NCI-H774 (cell line): ENCODE measurements around the gene CRHR2.

Experiments used
- DNase-seq: peaks from one replicate; lab custom pipeline; 2025; lab: John Stamatoyannopoulos, UW

Gene CRHR2

DNA sequence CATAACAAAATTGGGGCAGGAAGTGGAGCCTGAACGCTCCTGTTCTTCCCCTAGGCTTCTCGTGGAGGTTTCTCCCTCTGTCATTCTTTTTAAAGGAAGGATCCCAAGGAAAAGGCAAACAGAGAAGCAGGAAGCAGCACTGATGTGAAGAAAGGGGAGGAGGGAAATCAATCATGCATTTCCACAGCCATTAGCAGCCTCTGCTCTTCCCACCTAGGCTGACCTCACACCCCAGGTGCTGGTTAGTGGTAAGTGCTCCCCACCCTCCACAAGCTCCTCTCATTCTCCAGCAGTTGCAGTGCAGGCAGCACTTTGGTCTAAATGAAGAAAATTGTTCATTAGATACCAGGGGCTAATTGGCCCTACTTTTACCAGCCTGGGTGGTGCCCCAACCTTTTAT, 2.6 kb downstream of the CRHR2 start:
- no peak for DNase-seq

DNA sequence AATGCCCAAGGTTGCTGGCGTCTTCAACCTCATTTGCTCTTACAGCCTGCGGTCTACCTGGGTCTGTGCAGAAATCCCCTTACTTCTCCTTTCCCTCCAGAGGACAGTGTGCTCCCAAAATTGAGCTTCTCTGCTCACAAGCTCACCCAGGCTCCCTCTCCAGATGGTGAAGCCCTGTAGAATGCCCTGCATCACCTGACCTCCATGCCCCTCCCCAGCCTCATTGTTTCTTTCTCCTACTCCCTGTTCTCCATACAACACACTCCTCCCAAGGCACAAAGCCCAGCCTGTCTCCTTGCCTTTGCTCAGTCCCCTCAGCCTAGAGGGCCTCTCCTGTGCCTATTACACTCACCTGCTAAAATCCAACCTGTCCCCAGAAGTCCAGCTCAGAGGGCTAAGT, 3.5 kb downstream of the CRHR2 start:
- DNase-seq = no peak

DNA sequence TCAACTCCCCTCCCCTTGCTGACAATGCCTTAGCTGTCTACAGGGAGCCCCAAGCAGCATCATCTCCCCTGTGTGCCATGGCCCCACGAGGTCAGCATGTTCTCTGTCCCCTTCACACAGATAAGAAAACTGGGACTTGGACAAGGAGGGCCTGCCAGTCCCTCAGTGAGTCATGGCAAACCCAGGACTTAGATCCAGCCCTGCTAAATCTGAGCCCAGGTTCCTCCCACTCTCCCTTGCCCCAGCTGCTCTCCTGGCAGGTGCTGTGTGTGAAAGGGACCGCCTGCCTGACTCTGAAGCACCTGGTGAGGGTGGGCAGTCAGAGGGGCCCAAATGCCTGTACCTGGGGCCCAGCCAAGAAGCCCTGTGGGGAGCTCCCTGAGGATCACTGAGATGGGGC, 7.4 kb downstream of the CRHR2 start:
- no peak for DNase-seq

DNA sequence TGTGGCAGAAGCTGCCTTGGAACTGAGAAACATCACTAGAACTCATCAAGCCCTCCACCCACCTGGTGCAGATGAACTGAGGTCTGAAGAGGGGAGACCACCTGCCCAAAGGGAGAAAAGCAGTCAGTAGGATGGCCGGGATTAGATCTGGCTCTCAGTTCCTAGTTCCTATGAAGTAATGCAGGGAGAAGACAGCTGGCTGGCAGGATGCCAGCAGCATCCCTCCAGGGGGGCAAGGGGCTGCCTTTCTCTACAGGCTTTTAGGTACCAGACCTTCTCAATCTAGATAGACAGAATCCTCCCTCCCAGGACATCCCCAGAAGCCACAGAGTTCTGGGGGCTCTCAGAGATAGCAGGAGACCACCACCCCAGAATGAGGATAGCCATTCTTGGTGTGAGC, 7.8 kb downstream of the CRHR2 start:
- DNase-seq = no peak

DNA sequence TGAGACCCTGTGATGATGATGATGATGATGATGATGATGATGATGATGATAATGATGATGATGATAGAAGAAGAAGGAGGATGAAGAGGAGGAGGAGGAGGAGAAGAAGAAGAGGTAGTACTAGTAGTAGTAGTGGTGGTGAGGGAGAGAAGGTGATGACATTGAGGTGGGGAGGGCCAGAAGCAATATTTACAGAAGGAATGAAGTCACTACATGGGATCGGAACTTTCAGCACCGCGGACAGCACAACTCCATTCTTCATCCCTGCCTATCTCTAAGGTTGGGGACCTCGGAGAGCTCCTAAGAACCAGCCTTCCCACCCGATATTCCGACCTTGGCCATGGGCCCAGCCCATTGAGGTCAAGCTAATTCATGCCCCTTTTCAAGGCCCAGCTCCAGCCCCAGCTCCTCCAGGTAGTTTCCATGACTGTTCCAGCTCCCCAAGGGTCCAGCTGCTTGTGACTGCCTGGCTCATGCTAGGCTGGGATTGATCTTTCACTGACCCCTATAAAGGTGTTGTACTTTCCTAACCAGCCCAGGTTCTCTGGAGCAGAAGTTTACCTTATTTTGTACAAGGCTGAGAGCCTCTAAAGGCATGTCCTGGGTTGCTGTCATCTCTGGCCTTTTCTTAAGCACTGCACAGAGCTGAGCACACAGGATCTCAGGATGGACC, 10.3 kb downstream of the CRHR2 start:
- no peak for DNase-seq

DNA sequence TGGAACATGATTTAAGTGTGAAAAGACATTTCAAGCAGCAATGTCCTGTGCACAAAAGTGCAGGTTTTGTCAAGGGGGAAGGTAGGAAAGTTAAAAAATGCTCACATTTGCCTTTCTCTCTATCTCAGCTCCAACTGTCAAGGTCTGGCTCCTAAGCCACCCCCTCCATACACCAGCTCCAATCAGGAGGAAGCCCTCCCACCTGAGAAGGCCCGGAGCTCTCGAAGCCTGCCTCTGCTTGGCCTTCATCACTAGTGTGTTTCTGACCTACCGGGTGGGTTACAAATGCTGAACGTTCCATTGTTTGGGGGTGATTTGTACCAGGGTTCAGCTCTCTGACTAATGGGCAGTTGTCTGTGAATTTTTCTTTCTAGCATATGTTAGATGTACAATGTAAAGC, 14.2 kb downstream of the CRHR2 start:
- DNase-seq = no peak

DNA sequence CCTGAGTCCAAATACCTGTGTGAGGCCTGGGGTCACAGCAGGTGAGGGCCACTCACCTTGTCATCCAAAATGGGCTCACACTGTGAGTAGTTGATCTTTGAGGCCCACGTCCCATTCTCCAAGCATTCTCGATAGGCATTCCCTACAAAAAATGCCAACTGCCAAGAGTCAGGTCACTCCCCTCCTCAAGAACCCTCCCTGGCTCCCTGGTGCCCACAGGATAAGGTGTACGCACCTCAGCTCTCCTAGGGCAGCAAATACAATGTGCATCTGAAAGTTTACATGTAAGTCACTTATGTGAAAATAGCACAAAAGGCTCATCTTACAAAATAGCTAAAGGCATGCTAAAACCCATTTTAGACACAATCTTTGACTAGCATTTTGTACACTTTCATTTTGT, 15.1 kb downstream of the CRHR2 start:
- DNase-seq = no peak

DNA sequence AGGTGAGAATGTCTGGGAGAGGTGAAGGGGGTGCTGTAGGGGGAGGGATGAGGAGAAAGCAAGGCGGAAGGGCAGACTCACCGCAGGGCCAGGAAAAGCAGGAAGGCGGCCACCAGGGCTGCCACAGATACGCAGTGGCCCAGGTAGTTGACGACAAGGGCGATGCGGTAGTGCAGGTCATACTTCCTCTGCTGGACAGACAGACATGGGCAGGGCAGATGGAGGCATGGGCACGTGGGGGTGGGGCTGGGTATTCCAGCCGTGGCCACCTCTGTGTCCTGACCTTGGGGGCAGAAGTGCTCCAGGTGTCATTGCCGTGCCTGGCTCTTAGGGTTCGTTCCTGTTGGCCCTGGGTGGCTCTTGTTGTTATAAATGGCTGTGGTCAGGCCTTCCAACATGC, 16.8 kb downstream of the CRHR2 start:
- no peak for DNase-seq

DNA sequence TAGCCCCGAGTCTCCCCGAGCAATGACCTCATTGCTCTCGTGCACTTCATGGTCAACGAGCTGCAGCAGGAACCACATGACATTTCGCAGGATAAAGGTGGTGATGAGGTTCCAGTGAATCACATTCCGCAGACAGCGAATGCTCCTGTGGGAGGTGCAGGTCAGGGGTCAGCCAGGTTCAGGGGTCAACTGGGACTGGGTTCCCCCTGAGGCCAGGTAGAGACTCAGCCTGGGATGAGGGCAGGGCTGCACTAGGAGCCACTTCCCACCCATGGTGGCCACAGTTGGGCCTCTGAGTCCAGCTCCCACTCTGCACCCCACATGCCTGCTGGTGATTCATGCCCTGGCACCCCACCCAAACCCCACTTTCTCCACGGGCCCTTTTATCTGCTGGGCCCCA, 17.2 kb downstream of the CRHR2 start:
- no peak for DNase-seq

DNA sequence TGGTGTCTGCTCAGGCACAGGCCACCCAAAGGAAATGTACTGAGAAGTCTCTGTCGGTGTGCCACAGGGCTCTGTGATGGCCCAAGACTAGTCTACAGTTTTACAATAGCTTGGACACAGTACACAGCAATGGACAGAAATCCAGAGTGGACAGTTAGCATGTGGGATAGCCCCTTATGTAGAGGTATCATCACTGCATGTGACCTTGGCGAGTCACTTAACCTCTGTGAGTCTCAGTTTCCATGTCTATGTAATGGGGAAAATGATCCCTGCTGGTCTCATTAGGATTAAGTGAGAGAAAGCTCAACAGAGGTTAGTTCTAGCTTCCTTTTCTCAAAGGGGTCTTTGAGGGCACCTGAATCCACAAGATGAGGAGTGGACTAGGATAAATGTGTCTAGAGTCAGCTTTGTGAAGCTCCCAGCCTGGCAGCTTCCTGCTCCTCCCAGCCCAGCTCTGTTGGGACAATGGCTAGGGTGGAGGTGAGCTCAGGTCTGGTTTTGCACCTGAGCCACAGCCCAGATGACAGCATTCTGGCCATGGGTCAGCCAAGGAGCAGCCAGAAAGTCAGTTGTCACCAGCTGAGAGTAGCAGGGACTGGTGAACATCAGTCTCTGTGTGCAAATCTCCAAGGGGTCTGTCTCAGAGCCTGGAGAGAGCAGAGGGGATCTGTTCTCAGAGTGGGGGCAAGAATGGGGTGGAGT, 17.9 kb downstream of the CRHR2 start:
- DNase-seq = no peak

DNA sequence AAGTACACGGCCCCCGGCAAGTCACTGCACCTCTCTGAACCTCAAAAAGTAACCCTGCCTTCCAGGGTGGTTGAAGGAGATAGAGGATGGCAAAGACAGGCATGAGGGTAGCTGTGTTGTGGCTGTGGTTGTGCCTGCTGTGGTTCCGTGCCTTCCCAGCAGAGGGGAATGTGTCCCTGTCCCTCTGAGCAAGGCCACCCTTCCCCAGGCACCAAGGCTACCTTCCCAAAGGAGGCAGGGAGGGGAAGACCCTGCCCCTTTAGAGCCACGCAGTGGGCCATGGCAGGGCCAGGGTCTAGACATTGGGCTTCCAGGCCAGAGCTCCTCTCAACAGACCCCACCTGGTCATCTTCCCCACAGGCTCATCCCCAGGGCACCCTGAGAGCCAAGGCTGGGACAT, 18.8 kb downstream of the CRHR2 start:
- DNase-seq = no peak

DNA sequence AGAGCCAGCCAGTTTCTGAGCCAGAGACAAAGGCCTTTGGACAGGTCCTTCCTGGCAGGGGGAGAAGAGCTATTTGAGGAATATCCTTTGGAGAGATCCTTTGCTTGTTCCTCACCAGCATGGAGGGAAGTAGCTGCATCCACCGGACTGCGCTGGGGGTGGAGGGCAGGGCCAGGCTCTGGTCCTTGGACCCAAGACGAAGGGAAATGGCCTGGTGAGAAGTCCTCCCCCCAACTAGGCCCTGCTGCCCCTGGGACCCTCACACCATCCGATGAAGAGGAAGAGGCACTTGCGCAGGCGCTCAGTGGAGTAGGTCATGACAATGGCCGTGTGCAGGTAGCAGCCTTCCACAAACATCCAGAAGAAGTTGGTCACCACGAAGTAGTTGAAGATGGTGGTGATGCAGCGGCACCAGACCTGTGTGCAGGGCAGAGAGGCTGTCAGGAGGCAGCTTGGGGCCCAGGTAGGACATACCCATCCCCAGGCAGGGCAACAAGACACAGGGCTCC, 19.8 kb downstream of the CRHR2 start:
- no peak for DNase-seq

DNA sequence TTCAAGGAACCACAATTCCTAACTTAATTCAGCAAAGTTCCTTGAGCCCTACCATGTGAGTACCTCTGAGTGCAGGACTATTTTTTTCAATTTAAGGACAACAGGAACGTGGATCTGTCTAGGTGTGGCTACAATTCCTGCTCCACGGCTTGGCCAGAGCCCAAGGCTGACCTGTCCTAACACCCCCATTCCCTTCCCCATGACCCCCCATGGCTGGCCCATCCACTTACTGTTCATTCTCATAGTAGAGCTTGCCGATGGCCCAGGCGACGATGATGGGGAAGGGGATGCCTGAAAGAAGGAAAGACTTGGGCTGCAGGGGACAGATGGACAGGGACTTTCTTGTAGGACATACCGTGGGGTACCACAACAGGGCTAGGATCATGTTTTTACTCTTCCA, 20.3 kb downstream of the CRHR2 start:
- DNase-seq = no peak

DNA sequence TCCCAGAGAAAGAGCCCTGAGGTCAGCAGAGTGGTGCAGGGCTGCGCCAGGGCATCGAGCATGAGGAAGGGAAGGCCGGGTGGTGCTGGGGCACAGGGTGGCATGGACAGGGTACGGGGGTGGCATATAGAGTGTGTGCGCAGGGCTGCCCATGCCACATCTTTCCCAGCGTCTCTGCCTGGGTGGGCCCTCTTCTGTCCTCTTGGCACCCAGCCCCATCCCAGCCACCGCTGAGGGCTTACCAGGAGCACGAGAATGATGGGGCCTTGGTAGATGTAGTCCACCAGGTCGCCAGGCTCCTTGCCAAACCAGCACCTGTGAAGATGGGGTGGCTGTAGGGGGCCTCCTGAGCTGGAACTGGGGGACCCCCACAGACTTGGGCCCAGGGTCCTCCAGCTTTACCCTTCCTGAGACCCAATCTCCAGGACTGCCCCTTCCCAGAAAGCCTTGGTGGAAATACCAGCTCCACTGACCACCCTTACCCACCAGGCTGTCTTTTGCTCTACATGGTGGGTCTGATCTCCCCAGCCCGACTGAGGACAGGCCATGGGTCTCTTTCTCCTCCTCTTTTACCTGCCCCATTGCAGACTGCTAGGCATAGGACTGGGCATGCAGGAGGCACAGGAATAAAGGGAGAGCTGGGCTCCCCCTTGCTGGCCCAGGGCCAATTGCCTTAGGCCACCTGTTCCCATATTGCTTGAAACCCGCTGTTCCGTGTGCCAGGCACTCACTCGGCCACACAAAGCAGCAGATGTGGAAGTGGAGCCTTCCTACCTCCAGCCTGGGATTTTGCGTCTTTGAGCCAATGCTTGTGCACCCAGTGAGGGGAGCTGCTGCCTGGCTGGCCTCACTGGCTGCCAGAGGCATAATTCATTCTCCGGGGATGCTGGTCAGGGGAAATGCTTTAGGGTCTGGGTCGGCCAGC, 21.7 kb downstream of the CRHR2 start:
- DNase-seq = peak; percentile 66

DNA sequence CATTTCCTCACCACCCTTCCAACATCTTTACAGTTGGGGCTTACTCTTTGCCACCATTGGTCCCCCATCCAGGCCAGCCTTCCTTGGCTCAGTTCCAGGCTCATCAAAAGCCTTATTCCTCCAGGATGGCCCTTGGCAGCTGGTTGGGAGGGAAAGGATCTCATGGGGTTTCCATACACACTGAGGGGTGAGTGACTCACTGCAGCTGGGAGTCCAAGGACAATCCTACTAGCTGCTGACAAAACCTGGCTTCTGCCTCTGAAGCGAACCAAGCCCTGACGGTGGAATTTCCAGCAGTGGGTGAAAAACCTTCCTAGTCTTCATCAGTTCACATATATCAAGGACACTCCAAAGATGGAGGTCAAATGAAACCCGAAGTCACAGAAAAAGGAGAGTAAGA, 22.9 kb downstream of the CRHR2 start:
- DNase-seq = no peak

DNA sequence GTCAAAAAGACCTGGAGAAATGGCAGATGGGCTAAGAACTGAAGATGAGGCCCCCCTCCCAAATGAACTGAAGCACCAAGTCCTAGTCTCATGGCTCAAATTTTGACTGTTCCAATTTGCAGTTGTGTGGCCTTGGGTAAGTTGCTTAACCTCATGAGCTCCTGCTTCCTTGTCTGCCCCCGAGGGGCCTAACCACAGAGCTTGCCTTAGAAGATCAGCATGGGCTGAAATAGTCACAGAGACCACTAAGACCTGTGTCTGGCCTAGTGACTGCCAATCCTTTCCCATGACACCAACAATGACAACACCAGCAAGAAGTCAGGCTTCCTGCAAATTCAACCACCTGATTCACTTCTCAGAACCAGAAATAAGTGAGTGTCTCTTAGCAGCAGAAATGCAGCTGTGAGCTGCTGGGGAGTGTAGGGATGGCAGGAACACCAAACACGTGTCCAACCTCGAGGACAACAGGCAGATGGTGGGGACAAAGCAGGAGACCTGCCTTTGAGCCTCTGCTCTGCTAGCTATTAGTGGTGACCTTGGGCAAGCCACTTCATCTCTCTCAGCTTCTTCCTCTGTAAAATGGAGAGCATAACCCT, 23.7 kb downstream of the CRHR2 start:
- no peak for DNase-seq

DNA sequence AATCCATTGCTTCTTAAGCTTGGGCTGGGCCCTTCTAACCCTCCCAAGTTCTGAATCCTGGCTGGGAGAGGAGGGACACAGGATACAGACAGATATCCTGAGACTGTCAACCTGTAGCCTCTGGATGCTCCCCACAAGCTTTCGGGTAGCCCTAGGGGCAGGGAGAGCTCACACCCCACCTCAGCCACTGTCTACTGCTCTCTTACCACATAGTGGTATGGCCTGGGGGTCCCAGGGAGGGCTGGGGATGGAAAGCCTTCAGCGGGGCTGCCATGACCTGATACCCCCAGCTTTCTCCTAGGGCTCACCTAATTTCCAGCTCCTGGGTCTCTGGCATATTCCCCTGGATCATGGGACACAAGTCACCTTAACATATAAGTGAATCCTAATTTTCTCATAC, 25.1 kb downstream of the CRHR2 start:
- no peak for DNase-seq

DNA sequence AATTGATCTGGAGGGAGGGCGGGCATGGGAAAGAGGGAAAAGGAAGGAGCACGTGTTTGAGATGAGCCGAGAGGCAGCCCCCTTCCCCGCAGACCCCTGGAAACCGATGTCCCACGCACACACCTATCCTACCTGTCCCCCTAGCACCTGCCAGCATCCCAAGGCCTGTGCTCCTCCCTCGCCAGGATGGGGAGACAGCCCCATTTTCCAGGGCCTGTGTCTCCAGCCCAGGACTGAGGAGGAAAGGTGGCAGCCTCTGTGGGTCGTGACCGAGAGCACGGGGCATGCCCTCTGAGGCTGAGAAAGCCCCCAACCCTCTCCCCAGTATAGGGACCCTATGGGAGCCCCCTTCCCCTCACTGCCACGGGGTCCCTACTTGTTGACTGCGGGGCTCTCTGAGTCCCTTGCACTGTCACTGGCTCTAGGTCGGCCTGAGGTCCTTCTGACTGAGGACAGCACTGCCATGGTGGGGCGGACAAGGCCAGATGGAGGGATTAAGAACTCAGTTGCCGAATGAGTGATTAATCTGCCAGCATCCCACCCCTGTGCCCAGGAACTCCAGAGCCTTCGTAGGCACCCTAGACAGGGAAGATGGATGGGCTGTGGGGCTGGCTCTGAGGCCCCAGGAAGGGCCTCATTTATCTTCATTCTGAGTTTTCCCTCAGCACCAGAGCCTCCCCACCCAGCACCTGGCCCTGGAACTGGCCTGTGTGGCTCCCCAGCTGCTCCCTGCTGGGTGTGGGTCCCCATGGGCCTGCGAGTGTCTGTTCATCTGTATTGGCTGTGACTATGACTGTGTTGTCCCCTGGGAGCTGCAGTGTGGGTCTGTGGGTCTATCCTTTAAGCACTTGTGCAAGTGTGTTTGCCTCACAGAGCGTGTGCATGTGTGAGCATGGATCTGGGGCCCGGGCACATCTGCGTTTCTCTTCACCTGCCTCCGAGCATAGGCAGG, 26.0 kb downstream of the CRHR2 start:
- no peak for DNase-seq

DNA sequence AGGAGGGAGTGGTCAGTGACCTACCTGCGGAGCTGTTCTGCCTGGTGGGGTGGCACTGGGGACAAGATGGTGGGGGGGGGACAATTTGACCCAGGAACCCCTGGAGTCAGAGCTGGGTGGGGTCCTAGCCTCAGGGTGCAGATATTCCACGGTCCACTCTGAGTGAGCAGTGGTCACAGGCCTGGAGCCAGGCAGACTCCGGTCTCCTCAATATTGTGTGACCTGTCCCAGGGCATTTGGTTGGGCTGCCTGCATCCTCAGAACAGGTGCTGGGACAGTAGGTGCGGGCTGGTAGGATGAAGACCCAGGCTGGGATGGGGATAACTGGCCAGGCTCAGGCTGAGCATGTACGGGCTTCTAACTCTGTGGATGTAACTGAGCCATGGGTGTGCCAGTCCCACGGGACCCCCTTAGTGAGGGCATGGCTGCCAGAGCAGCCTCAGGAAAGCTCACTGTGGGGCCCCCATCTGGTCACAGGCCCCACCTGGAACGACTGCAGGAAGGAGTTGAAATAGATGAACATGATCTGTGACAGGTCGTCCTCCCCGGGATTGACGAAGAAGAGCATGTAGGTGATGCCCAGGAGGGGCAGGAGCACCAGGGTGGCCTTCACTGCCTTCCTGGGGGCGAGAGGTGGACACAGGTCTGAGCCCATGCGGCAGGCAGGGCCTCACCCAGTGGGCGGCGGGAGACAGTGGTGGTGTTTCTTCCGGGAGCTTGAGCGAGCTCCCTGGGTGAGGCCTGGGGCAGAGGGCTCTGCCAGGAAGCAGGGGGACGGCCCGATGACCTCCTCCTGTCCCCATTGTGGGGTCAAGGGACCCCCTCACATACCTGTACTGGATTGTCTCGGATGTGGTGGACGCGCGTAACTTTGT, 26.9 kb downstream of the CRHR2 start:
- DNase-seq = no peak
